HG03064 (cell line): ENCODE results near the gene LYST.
"Not testable (repeated sequence)": the region's sequence is repeated elsewhere in the genome, so short reads cannot be mapped to it uniquely, and the experiment has no call there.

Experiments
- ATAC-seq: cut with Tn5 transposase; IDR thresholded peaks from one replicate; pipeline ENCODE4 v1.9.1; 2021; ENCODE audit warnings: low read depth; ENCODE audit not compliant: unreplicated experiment

LYST gene

GRCh38 chr1:235643837-235644692, 222.6 kb downstream of the LYST start:
- ATAC-seq, result no peak

GRCh38 chr1:235642943-235643371, 223.7 kb downstream of the LYST start:
- no peak for ATAC-seq

DNA sequence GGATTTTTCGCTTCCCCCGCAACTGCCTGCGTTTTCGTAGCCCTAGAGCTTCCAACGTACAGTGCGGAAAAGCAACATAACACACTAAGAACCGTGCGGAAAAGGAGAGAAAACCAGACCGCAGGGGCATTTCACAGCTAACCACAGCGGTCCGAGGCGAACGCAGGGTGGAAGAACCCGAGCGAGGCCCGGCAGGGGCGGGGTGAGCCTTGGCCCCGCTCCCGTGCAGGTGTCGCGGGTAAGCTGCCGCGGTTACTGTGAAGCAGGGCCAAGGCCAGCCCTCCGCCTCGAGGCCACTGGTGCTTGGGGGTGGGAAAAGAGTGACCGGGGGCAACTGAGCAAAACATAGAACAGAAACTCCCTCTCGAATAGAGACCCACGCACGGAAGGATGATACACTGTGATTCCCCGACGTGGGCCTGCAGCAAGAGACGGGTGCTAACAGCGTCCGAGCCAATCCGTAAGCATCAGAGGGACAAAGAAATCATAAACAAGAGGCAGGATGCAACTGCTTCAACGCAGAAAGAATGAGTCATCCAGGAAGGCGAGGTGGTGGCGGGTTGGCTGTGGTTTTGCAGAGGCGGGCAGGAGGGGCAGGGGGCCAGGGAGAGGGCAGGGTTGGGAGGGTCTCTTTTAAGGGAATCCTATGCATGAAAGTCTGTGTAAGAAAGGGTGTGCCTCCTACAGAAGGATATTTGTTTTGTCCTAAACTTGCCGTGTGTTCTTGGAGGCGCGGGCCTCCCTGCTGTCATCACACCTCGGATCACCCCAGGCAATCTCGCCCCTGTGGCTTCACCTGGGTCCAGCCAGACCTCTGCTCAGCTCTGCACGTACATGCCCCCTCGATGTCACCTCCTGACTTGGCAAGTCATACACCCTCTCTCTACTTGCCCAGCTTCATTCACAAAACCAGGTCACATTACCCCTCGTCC, 224.4 kb downstream of the LYST start:
- peak; percentile 60 for ATAC-seq

GRCh38 chr1:235640580-235640979, 226.1 kb downstream of the LYST start:
- no peak for ATAC-seq

DNA sequence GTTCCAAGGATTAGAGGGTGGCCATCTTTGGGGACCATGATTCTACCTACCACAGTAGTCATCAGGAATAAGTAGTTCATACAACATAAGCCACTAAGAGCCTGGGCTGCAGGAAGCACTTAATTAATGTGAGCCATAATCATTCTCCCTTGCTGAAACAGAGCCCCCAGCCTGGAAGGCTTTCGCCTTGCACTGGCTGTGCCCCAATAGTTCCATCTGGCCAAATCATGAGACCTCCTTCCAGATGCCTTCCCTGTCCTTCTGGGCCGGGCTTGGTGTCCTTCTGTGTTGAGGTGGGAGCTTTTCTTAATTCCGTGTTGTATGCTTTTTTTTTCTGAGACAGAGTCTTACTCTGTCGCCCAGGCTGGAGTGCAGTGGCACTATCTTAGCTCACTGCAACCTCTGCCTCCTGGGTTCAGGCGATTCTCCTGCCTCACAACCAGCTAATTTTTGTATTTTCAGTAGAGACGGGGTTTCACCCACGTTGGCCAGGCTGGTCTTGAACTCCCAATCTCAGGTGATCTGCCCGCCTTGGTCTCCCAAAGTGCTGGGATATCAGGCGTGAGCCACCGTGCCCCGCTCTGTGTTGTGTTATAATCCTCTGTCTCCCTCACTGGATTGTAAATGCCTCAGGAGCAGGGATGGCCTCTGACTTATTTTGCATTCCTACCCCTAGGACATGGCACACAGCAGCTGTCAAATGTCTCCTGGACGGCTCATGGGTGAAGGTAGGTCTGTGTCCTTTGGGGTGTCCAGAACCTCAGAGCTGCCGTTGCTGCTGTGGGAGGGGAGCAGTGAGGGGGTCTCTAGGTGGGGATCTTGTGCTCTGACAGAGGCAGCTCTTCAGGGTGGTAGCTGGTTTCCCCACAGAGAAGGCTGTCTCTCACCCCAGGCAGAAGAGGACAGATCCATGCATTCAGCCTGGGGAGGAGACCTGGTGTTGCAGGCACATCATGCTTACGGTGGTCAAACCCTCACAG, 227.2 kb downstream of the LYST start:
- ATAC-seq, result no peak

DNA sequence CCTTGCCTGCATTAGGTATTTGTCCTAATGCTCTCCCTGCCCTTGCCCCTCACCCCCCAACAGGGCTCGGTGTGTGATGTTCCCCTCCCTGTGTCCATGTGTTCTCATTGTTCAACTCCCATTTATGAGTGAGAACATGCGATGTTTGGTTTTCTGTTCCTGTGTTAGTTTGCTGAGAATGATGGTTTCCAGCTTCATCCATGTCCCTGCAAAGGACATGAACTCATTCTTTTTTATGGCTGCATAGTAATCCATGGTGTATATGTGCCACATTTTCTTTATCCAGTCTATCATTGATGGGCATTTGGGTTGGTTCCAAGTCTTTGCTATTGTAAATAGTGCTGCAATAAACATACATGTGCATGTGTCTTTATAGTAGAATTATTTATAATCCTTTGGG, 228.1 kb downstream of the LYST start:
- ATAC-seq, result not testable (repeated sequence)

DNA sequence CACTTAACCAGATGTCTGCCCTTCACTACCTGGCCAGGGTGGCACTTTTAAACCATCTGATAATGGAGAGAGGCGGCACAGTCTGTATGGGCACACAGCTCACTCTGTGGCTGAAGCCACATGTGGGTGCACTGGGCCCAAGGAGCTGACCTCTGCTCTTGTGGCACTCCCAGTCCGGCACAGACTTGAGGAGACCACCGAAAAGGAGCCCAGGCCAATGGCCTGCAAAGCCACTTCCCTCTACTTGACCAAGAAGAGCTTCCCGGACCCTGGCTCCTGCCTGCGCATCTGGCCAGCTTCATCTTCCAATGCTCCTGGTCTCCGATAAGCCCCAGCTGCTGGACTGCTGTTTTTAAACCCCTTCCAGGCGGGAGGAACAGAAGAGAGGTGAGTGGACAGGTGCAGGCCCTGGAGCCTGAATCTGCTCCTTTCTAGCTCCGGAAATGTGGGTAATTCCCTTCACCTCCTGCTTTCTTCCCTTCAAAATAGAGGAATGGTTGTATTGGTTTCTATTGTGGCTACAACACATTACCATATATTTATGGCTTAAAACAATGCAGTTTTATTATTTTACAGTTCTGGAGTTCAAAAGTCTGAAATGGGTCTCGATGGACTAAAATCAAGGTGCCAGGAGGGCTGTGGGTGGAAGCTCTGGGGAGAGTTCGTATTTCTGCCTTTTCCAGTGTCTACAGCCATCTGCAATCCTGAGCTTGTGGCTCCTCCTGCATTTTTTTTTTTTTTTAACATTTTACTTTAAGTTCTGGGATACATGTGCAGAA, 228.8 kb downstream of the LYST start:
- no peak for ATAC-seq

DNA sequence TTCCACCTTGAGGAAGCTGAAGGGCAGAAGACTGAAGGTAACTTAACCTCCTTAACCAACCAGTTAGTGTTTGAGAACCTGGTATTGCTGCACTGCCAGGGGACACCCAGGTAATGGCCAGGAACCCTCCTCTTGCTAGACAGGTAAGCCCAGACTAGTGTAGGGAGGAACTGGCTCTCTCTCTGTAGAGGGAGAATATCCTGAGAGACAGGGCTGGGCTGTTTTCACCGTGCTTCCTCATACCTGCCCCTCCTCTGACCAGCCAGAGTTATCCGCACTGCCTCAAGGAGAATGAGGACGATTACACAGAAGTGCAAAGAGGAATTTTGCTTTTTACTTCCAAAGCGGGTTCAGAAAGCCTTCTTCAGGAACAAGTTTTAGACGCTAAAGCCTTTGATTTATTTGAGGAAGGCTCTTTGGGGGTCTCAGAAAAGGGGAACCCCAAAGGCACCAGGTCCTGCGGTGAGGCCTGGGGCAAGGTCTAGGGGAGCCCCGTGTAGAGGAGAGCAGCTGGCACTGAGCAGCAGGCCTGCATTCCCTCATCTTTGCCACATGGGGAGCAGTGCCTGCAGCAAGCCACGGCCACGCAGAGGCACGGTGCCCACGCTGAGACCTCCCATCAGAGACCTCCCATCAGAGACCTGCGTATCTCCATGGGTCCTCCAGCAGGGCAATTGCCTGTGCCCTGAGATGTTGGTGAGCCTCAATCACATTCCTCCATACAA, 230.6 kb downstream of the LYST start:
- no peak for ATAC-seq

DNA sequence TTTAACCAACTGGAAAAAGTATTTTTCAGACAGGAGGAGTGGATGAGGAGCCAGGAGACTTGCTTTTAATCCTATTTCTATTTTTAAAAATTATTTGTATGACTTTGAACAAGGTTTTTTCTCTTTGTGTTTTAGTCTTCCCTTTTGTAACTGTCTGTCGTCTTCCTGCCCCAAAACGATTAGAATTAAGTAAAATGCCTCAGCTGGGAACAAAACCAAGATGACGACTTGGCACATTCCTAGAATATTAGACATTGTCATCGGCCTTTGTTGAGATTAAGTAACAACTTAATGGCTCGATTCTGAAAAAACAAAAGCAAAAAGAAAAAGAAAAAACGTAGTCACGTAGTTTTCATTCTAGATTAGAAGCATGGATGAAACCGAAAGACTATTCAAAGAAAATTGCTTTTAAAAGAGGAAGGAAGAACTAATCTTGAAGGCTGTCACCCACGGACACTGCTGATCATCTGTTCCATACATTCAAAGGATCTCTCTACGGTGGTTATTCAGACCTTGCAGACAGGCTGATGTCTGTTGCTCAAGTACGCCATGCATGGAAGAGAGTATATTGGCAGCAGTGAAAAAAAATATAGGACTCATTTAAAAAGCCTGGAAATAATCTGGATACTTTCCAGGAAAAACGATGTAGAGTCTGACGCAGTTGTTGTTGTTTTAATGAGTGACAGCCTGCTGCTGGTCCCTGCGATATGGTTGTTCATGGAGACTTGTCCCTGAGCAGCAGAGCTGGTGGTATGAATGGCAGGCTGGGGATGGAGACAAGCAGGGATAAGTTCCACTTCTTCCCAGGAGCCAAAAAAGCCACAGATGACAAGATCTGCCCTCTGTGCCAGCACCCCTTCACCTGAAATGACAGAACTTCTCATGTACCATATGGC, 234.0 kb downstream of the LYST start:
- no peak for ATAC-seq

- ATAC-seq, result no peak
Observed at GRCh38 chr1:235631816-235632215, 234.9 kb downstream of the LYST start.

GRCh38 chr1:235628316-235629005, 238.2 kb downstream of the LYST start:
- ATAC-seq, result no peak

DNA sequence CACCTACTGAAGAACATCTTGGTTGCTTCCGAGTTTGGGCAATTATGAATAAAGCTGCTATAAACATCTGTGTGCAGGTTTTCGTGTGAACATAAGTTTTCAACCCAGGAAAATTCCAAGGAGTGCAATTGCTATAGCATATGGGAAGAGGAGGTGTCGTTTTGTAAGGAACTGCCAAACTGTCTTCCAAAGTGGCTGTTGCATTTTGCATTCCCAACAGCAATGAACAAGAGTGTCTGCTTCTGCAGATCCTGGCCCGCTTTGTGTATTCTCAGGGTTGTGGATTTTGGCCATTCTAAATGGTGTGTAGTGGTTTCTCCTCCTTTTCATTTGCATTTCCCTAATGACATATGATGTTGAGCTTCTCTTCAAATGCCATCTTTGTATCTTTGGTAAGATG, 240.9 kb downstream of the LYST start:
- ATAC-seq, result no peak

GRCh38 chr1:235625340-235625739, 241.4 kb downstream of the LYST start:
- no peak for ATAC-seq

- ATAC-seq, result no peak
Observed at GRCh38 chr1:235624721-235625333, 241.9 kb downstream of the LYST start.

DNA sequence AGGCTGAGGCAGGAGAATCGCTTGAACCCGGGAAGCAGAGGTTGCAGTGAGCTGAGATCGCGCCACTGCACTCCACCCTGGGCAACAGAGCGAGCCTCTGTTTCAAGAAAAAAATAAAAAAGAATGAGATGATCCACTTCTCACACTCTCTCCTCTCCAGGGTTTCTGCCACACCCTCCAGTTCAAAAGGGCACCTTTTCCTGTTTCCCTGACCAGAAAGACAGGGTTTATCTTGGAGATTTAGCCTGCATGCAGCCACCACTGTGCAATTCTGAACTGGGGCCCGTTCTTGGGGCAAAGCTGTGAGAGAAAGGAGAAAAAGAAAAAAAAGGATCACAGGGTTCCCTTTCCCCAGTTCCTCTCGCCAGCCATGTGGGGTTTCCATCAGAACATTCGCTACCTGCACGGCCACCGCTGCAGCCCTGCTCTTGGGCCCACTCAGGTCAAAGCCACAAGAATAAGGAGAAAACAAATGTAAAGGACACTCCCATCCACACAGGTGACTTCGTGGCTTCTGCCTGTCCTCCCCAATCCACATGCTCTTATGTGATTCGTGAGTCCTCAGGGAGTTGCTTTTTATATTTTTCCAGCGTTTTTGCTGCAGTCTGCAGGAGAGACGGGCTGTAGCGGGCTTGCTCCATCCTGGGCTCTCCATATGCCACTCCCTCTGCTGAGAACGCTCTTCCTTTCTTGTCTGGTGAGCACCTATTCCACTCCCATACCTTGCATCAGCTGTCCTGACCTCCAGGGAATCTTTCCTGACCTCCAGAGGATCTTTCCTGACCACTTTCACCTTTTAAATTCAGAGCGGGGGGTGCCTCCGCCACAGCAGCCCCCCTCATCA, 243.5 kb downstream of the LYST start:
- ATAC-seq, result no peak

DNA sequence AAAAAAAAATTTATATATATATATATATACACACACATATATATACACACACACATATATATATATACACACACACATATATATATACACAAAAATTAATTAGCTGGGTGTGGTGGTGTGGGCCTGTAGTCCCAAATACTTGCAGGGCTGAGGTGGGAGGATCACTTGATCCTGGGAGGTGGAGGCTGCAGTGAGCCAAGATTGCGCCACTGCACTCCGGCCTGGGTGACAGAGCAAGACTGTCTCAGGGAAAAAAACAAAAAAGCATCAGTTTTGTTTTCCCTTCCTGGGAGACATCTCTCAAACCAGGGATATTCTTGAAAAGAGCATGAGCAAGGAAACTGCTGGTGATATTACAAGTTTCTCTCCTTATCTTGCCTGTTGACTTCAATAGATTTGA, 247.6 kb downstream of the LYST start:
- not testable (repeated sequence) for ATAC-seq
